Spleen (tissue), 7 donors: ENCODE results near the gene GLRA3.

Experiments
- CTCF ChIP-seq, 11 experiments: fragments of 200-600 bp in 7 of 11; fragments of 450-650 bp in 4 of 11; sonication (generic) in 4 of 11; IDR thresholded peaks in 8 of 11; conservative IDR thresholded peaks in 3 of 11; 1 replicate in 7 of 11; 2 replicates in 4 of 11; pipeline versions ENCODE4 v1.4.0 to v1.8.0; 2016 to 2021; ENCODE audit warnings: antibody characterized with exemption in 11 of 11, inconsistent platforms in 4 of 11, mild to moderate bottlenecking in 1 of 11
- POLR2A ChIP-seq, 3 donors: fragments of 450-650 bp; IDR thresholded peaks; one replicate each; pipeline ENCODE4 v1.5.1; 2017; ENCODE audit warnings: antibody characterized with exemption in 3 of 3, mild to moderate bottlenecking in 1 of 3
- donor health status: DM: no; HTN: no; CAD: no; lungs with moderate emphysema.
- donor health status: DM: no; HTN: no; CAD: no.
- donor health status: DM: no; HTN: no; CAD: no.

DNA sequence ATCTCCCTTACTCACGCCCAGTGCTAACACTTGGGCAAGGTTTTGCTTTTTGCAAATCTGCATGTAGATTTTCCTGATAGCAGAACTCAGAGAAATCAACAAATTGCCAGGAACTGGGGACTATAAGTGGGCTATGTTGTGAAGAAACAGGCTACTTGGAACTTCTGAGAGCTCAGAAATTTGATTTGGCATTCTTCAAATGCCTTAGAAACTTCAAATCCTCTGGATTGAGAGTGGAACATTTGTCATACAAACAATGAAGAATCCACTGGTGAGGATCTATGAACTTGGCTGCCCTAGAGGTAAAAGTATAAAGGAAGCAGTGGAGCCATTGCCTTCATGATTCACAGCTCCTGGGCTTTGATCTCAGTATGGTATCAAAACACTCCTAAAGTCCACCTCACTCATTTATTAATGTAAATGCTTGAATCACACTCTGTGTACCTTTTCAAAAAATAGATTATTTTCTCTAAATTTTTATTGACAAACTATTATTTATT is 126.0 kb downstream of the GLRA3 start:
- TF ChIP-seq POLR2A (IDR thresholded peaks at IDR 0.05), result no peak
- no peak for TF ChIP-seq CTCF (IDR thresholded peaks at IDR 0.05 in 8 of 11, conservative IDR thresholded peaks at IDR 0.05 in 3 of 11)
